ENCODE data around the gene LRRC28. TPM values are rescaled to one million over a fixed set of nuclear protein-coding genes. Genes with fewer than 3 reads are reported as not detected.

The LRRC28 gene
- polyA plus RNA-seq, 4 donors: 24.1 to 36.5 (median 33.4) TPM

DNA sequence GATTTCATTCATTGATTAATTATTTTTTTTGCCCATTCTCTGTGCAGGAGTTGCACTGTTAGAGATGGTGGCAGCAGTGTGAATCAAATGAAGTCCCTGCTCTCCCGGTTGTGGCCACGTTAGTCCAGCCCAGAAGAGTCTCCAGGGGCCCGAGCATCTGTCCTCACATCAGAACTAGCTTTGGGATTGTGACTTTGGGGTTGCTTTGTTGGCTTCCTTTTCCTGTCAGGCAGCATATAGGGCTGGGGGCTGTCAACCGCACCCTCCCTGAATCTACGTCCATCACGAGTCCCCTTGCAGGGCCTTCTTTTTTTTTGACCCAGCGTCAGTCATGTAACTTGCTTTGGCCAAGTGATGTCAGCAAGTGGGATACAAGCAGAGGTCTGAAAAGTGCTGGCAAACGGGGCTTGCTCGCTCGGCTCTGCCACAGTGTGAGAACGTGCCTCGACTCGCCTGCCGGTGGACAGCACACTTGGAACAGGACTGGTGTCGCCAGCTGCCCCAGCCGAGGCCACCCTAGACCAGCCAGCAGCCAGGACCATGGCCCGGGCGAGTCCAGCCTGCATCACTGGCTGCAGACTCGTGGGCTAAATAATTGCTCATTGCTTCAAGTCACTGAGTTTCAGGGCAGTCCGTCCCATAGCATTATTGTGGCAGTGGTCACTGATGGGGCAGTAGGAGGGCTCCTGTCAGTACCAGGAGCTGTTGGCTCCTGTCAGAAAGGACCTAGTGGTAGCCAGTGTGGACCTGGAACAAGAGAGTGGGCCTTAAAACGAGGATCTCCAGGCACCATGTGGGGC, 162.9 kb downstream of the LRRC28 start:
- no peak for DNase-seq (ENCODE audit: low read depth in 4 of 4, low spot score in 3 of 4)

DNA sequence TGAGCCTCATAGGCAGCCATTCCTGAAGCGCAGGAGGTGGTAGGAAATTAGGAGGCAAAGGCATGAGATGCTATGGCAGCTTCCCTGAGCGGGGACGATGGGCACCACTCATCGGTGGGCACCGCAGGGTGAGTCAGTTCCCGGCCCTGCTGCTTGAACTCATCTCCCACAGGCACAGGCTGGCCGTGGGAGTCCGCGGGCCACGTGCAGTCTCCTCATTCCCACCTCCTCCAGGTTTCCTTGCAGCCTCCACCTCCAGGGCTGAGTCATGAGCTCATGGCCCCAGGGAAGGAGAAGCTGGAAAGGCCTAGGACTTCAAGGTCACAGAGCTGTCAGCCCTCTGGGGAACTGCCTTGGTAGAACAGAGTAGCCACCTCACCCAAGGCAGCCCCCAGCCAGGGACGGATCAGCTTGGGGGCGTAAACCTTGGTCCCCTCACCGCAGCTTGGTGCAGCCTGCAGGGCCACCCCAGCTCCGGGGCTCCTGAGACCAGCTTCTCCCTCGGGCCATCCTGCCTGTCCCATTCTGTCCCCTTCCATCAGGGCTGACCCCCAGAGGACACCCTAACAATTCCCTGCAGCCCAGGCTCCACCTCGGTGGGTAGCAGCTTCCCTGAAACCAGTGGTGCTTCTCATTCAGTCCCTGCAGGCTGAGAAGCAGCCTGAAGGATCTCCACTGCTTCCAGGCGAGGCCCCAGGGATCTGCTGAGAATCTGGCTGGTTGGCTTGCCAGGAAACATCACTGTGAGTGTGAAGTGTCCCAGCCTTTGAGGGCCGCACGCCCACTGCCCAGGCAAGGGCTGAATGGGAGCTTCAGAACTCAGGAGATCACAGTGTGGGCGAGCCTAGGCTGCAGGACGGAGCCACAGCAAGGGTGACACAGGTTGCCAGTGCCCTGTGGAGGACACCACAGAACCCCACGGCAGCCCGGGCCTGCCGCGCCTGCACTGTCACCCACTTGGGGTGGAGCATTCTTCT, 163.8 kb downstream of the LRRC28 start:
- no peak for DNase-seq (ENCODE audit: low read depth in 4 of 4, low spot score in 3 of 4)

DNA sequence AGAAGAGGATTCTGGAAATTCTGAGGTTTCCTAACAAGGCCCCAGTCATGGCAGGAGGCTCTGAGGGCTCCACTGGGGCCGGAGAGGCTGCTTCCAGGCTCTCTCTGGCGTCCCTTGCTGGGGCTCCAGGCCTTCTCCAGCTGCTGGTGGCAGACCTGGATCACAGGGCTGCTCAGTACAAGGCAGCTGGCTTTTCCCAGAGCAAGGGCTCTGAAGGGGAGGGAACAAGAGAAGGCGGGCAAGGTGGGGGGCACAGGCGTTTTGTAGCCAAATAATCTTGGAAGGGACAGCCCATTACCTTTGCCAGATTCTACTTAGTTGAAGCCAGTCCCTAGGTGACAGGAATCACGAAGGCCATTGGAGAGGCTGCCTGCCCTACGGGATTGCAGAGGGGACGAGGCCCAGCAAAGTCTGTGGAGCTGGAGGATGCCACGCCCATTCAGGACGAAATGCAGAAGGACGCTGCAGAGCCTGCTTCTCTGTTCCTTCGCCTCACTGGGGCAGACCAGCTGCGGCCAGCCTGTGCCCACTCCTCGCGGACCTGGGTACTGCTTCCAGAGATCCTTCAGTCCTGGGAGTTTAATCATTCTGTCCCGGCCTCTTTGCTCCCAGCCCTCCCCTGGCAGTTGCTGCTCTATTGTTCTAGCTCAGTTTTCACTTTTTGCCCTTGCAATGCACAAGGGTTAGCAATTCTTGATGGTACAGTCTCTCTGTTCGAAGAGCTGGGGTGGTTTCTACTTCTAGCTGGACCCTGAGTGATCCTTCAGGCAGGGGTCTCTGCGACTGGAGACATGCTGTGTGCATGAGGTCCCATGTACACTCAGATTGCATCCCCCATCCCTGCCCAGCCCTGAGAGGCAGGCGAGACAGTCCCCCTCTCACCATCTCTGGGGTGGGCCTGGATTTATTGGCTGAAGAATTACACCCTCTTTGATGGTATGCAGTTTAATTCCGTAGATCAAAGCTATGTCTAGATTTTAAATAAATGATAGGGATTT, 165.2 kb downstream of the LRRC28 start:
- no peak for DNase-seq (ENCODE audit: low read depth in 4 of 4, low spot score in 3 of 4)

- no peak for DNase-seq (ENCODE audit: low read depth in 4 of 4, low spot score in 3 of 4)
Observed at GRCh38 chr15:99421172-99421656, 169.9 kb downstream of the LRRC28 start.

GRCh38 chr15:99421758-99422157, 170.5 kb downstream of the LRRC28 start:
- no peak for DNase-seq (ENCODE audit: low read depth in 4 of 4, low spot score in 3 of 4)

GRCh38 chr15:99423186-99424130, 172.2 kb downstream of the LRRC28 start:
- DNase-seq (ENCODE audit: low read depth in 4 of 4, low spot score in 3 of 4): no peak

DNA sequence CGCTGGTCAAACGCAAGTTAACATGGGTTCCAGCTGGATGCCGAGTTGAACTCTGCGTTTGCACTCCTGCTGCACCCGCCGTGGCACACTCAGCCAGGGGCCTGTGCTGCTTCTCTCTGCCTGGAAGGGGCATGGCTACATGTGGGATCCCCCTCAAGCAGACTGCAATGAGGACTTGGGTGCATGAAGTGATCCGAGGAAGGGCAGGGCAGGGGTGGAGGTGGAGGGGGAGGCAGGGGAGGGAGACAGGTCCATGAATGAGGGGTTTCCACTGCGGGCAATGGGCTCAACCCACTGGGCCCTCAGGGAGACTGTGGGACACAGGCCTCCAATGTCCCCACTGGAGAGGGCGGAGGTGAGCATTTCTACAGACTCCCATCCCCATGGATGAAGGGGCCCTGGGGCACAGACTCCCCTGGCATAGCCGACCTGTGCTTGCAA, 172.9 kb downstream of the LRRC28 start:
- no peak for DNase-seq (ENCODE audit: low read depth in 4 of 4, low spot score in 3 of 4)

DNA sequence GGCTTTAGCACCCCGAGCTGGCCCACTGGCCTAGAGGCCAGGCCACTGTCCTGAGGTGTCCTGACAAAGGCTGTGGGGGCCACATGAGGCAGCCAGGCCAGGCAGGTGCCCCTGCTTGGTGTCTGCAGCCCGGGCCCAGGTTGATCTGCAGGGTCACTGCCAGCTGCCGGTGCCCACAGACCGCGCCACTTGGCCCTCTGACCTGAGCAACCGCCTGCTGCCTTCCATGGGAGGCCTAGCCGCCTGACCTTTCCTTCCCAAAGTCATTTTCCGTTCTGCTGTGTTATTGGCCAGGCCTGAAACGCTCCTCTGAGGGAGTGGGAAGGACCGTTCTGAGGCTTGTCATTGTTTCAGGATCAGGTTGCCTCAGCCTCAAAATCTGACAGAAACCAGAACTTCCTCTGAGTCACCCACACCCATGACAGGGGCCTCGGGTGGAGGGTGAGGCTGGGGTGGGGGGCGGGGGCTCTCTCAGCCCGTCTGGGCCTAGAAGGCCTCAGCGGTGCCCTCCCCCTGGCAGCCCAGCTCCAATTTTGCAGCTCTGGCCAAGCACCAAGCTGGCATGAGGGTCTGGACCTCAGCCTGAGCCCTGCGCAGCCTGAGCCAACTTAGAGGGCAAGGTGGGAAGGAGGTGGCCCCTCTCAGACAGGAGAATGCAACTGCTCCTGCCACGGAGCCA, 173.8 kb downstream of the LRRC28 start:
- DNase-seq (ENCODE audit: low read depth in 4 of 4, low spot score in 3 of 4): no peak

GRCh38 chr15:99425657-99426301, 174.5 kb downstream of the LRRC28 start:
- no peak for DNase-seq (ENCODE audit: low read depth in 4 of 4, low spot score in 3 of 4)

DNA sequence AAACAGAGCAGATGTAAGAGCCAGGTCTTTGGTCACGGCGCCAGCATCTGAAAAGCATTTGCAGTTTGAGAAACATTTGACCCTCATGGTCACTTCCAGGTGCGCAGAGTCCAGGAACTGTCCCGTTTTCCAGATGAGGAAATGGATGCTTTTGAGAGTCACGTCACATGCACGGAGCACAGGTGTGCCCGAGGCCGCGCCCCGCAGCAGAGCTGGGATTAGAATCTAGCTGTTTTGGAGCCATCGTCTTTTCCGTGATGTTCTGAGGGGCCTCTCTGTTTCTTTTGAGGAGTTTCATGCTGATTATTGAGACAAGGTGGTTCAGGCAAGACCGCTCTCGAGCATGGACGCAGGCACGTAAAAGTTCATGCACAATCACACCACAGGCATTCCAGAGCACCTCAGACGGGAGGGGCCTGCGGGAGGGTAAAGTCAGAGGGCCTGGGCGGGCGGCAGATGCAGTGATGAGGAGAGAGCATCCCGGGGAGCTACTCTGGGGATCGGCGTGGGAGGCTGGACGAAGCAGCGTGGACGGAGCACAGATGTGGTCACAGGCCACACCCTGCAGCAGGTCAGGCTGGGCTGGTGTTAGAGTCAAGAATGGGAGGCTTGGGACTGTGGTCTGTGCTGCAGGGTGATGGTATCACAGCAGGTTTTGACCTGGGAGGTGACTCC, 175.3 kb downstream of the LRRC28 start:
- DNase-seq (ENCODE audit: low read depth in 4 of 4, low spot score in 3 of 4): no peak

GRCh38 chr15:99427210-99427609, 175.9 kb downstream of the LRRC28 start:
- no peak for DNase-seq (ENCODE audit: low read depth in 4 of 4, low spot score in 3 of 4)

DNA sequence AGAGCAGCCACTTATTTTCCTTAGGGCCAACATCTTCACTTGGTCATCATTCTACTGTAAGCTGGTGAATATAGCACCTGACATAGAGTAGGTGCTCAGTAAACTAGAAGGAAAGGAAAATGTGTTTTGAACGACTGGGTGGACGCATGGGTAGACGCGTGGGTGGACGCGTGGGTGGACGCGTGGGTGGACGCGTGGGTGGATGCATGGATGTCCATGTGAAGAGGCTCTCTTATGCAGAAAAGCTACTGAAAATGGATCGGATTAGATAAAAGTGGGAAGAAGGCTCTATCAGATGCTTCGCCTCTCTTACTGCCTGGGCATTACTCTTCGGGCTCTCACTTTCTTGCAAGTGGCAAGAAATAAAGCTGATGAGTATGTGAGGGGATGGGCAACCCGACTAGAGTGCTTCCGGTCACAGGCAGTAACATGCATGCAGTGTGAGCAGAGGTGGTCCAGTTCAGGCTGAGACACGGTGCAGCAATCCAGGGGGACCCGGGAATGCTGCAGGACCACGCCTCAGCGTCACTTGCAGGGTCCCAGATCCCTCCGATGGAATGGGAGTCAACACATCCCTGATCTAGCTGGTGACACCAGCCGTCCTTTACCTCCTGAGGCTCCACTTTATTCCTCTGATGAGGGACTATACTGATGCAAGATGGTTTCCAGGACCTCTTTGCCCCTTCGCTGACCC, 176.5 kb downstream of the LRRC28 start:
- no peak for DNase-seq (ENCODE audit: low read depth in 4 of 4, low spot score in 3 of 4)

GRCh38 chr15:99429681-99430081, 178.4 kb downstream of the LRRC28 start:
- no peak for DNase-seq (ENCODE audit: low read depth in 4 of 4, low spot score in 3 of 4)

GRCh38 chr15:99430881-99431401, 179.7 kb downstream of the LRRC28 start:
- DNase-seq (ENCODE audit: low read depth in 4 of 4, low spot score in 3 of 4): no peak

GRCh38 chr15:99431661-99432091, 180.4 kb downstream of the LRRC28 start:
- no peak for DNase-seq (ENCODE audit: low read depth in 4 of 4, low spot score in 3 of 4)

DNA sequence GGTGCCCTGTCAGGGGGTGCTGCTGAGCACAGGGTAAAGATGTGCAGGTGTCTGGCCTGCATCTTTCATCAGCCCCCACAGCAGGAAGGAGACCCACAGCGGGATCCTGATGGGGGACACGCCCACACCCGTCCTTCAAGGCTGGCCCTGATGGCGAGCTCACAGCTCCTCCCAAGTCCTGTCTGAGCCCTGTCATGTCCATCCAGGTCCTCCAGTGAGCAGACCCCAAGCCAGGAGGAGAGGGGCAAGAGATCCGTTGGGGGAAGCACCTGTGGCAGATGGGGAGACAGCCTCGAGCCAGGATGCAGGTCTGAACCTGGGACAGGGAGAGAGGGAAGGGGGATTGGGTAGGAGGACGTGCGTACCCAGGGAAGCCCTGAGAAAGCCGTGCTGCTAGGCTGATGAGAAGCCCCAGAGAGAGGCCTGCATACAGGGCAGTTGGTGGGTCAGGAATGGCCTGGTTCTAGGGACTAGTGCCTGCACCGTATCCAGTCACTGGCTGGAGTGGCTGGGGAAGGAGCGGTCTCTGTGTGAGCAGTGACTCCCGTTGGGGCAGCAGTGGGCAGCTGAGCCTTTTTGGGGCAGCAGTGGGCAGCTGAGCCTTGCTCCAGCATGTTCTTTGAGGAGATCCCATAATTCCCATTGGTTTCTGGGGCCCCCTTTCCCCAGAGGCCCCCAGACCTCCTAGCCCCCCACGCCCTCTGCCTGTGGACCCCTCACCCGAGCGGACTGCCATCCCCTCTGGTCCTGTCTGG, 181.2 kb downstream of the LRRC28 start:
- no peak for DNase-seq (ENCODE audit: low read depth in 4 of 4, low spot score in 3 of 4)
